HG03280 (cell line): ENCODE data around the gene AKR1B1.

Source experiments
- ATAC-seq: cut with Tn5 transposase; IDR thresholded peaks from one replicate; pipeline ENCODE4 v1.9.1; 2021; ENCODE audit warnings: mild to moderate bottlenecking, moderate library complexity; ENCODE audit not compliant: unreplicated experiment

The AKR1B1 gene

GRCh38 chr7:134446446-134446845 lies 12.5 kb downstream of the AKR1B1 start:
- no peak for ATAC-seq

- no peak for ATAC-seq
Measured at GRCh38 chr7:134444961-134445315, 14.0 kb downstream of the AKR1B1 start.

DNA sequence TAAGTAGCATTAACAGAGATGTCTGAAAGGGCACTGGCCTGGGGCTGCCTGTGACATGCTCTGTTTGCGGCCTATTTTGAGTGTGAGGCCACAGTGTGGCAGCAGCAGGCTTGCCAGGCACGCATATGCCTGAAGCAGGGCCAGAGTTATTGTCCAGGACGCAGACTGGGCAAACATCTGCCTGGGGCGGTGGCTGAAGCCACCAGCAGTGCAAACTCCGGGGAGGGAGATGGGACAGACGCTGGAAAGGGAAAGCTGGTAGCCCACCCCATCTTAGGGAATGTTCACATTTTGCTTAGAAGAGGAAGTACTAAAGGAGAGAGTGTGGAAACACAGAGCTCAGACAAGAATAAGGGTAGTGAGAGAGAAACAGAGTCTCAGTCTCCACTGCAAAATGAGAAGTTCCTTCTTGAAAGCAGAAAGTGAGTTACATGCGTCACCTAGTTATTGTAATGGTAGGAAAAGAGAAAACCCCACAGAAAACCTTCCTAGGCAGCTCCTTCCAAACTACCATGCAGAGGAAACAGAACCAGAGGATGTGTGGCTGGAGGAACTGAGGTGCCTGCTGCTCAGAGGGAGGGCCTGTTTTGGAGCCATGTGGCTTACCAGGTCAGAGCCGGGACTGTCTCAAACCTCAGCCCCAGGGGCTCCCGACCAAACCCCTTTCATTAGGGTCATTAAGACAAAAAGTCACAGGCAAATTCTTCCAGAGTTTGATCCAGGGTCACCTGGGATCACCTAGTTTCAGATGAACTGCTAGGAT lies 14.5 kb downstream of the AKR1B1 start:
- ATAC-seq, result no peak

- no peak for ATAC-seq
Measured at GRCh38 chr7:134443396-134444070, 15.4 kb downstream of the AKR1B1 start.

GRCh38 chr7:134442441-134443220 lies 16.3 kb downstream of the AKR1B1 start:
- ATAC-seq, result no peak

DNA sequence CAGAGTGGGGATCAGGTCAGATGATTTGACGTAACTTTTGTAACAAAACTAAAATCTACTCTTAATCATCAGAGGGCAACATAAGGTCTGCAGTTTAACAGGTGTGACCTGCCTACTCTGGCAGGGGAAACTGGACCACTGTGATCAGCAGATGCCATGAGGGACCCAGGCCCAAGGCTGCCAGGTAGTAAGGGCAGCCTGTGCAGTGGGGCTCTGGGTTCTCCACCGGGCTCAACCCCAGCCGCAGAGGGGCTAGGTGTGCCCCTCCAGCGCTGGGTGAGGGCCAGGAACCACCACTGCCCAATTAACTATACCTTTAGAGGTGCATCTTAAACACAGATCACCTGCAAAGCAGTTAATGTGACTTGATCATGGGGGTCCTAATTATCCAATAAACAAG lies 17.6 kb downstream of the AKR1B1 start:
- no peak for ATAC-seq

GRCh38 chr7:134440476-134440875 lies 18.4 kb downstream of the AKR1B1 start:
- no peak for ATAC-seq

- no peak for ATAC-seq
Measured at GRCh38 chr7:134440067-134440466, 18.8 kb downstream of the AKR1B1 start.

- no peak for ATAC-seq
Measured at GRCh38 chr7:134438946-134439345, 20.0 kb downstream of the AKR1B1 start.

DNA sequence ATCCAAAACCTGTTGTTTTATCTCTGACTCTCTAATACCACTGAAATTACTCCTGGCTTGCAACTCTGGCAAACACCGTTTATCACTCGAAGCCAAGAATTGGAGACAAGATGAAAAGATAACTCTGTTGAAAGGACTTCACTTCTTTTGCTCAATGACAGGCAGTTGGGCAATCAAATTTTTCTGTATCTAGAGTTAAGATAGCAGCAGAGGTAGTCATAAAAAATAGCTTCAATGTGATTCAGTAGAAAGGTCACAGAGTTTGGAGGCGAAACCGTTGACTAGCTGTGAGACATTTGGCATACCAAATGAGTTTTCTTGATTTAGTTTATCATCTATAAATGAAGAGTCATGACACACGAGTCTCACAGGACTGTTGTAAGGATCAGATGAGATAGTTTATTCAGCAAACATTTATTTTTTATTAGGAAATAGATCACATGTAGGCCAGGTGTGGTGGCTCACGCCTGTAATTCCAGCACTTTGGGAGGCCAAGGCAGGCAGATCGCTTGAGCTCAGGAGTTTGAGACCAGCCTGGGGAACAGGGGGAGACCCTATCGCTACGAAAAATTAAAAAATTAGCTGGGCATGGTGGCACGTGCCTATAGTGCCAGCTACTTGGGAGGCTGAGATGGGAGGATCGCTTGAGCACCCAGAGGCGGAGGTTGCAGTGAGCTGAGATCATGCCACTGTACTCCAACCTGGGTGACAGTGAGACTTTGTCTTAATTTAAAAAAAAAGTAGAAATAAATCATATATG lies 23.6 kb downstream of the AKR1B1 start:
- ATAC-seq, result no peak

- ATAC-seq, result no peak
Measured at GRCh38 chr7:134434701-134435100, 24.2 kb downstream of the AKR1B1 start.

DNA sequence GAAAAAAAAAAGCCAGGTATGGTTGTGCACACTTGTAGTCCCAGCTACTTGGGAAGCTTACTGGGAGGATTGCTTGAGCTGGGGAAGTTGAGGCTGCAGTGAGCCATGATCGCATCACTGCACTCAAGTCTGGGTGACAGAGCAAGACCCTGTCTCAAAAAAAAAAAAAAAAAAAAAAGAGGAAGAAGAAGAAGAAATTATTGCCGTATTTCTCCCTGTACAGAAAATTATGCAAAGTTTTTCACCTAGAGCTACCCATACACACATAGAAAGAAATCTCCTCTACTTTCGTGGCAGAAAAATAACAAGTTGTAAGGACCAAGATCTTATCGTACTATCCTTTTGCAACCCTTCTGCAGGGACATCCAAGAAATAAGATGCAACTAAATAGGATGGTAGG lies 25.5 kb downstream of the AKR1B1 start:
- ATAC-seq, result no peak

GRCh38 chr7:134432296-134433152 lies 26.4 kb downstream of the AKR1B1 start:
- ATAC-seq, result peak; percentile 92

DNA sequence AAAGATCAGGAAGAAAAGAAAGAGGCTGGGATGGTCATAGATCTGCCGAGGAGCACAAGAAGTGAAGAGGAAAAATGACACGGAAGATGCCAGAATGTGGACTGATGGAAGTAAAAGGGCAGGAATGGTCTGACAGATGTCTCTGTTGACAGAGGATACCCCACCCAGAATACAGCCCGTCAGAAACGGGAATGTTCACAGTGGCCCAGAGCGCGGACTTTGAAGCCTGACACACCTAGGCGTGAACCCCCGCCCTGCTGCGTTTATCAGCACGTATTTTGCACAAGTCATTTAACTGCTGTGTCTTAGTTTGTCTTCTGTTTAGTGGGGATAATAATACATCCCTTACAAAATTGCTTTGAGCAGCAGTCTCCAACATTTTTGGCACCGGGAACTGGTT lies 27.1 kb downstream of the AKR1B1 start:
- ATAC-seq, result no peak

DNA sequence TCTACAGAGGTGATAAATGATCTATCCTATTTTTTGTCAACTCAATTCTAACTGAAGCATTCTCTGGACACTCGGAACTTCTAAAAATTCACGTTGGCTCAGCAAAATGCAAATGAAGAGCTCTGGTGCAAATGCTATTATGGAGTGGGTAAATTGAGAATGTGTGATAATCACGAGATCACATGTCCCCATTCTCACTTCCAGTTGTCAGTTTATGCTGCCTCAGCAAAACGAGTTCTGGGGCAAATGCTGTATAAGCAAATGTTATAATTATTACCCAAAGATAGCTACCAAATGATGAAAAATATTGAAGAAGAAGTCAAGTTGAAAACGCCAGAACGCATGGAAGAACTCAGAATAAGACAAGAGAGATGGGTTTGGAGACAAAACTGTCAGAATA lies 29.4 kb downstream of the AKR1B1 start:
- no peak for ATAC-seq

- ATAC-seq, result no peak
Measured at GRCh38 chr7:134428942-134429341, 30.0 kb downstream of the AKR1B1 start.

DNA sequence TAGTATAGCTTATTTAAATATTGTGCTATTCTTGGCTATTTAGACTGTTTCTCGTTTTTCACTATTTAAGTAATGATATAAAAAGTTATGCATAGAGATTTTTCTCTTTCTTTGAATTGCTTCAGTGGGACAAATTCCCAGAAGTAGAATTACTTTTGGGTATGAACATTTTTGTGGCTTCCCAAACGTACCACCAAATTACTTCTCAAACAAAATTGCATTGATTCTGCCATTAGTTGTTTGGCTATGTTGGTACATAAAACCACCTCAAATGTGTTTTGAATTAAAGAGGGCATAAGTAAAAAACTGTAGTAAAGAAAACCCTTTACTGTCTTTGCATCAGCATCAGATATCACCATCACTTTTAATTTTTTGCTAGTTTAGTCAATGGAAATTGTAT lies 31.0 kb downstream of the AKR1B1 start:
- ATAC-seq, result no peak

DNA sequence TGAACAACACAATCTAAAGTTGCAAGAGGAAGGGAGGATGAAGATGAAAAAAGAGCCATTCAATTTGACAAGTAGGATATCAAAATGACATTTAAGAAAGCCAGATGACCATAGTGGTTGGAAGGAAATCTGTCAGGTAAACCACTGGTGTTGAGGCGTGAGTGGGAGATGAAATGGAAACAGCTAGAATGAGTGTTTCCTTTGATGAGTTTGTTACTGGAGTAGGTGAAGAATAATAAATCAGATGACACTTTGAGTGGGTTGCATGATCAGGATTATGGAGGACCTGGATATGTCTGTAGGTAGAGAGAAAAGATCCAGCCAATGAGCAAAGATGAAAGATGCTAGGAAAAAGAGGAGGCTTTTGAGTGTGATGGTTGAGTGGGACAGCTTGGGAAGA lies 33.1 kb downstream of the AKR1B1 start:
- no peak for ATAC-seq

- ATAC-seq, result no peak
Measured at GRCh38 chr7:134422638-134423037, 36.3 kb downstream of the AKR1B1 start.

GRCh38 chr7:134422008-134422407 lies 36.9 kb downstream of the AKR1B1 start:
- ATAC-seq, result no peak
